Lung (tissue), 12 donors: Measurements from ENCODE around the gene BCL6B. TPM values are rescaled to one million over a fixed set of nuclear protein-coding genes. Genes with fewer than 3 reads are reported as not detected.
A peak's percentile ranks its signal among the peaks of the same experiment; 100 is the strongest.

ENCODE experiments used
- ATAC-seq: fragments of 200-7000 bp; cut with Tn5 transposase; one replicate; pipeline ENCODE4 v1.9.1; 2020; ENCODE audit warnings: moderate number of reproducible peaks; ENCODE audit not compliant: insufficient read depth, low FRiP score
- DNase-seq, 3 donors: peaks; one replicate each; pipeline ENCODE4 v3.0.0-alpha.2; 2013 to 2017
- H3K27ac ChIP-seq, 2 donors: one replicate each; pipeline ENCODE4 v1.5.1; 2013; ENCODE audit warnings: mild to moderate bottlenecking in 2 of 2, moderate library complexity in 2 of 2, control low read depth in 1 of 2, inconsistent platforms in 1 of 2, low read depth in 1 of 2, low read length in 1 of 2
- H3K27me3 ChIP-seq, 3 donors: one replicate each; pipeline ENCODE4 v1.5.1; 2013; ENCODE audit warnings: low read length in 2 of 3; ENCODE audit not compliant: control insufficient read depth in 3 of 3, insufficient read depth in 3 of 3
- H3K36me3 ChIP-seq, 4 donors: one replicate each; pipeline ENCODE4 v1.5.1; 2013; ENCODE audit warnings: low read length in 4 of 4, mild to moderate bottlenecking in 1 of 4, moderate library complexity in 1 of 4; ENCODE audit not compliant: control insufficient read depth in 4 of 4, insufficient read depth in 4 of 4
- H3K4me1 ChIP-seq, 5 donors: one replicate each; pipeline ENCODE4 v1.5.1; 2013; ENCODE audit warnings: low read length in 5 of 5, mild to moderate bottlenecking in 2 of 5, moderate library complexity in 1 of 5; ENCODE audit not compliant: control insufficient read depth in 5 of 5, insufficient read depth in 5 of 5
- H3K4me3 ChIP-seq: one replicate; pipeline ENCODE4 v1.5.1; 2013; ENCODE audit warnings: mild to moderate bottlenecking, control low read depth, moderate library complexity
- H3K9ac ChIP-seq, 2 donors: one replicate each; pipeline ENCODE4 v1.5.1; 2013; ENCODE audit warnings: low read length in 2 of 2, control low read depth in 1 of 2; ENCODE audit not compliant: insufficient read depth in 1 of 2
- H3K9me3 ChIP-seq, 4 donors: one replicate each; pipeline ENCODE4 v1.5.1; 2013; ENCODE audit warnings: low read length in 3 of 4, mild to moderate bottlenecking in 1 of 4, moderate library complexity in 1 of 4; ENCODE audit not compliant: control insufficient read depth in 4 of 4, insufficient read depth in 3 of 4
- CTCF ChIP-seq: IDR thresholded peaks from 2 replicates; pipeline ENCODE4 v1.5.1; 2012; ENCODE audit warnings: mild to moderate bottlenecking; ENCODE audit errors: control extremely low read depth, extremely low read depth
- WGBS, 2 donors: extraction: QIAGEN DNeasy Blood & Tissue Kit; methylation state at CpG; one replicate each; pipeline ENCODE4 v1.1.7; 2013; 5-methylcytosine and 5-hydroxymethylcytosine counted together
- polyA plus RNA-seq, 2 donors: library from polyadenylated mRNA; stranded (reverse); fragments of 200-250 nt; gene quantifications; one replicate each; pipeline ENCODE4 v1.2.1, GENCODE V29; 2013
- total RNA-seq, 2 donors: library from RNA; depleted of rRNA in 1 of 2; stranded (reverse); fragments of >200 nt in 1 of 2; gene quantifications; one replicate each; pipeline ENCODE4 v1.2.1, GENCODE V29; 2014 to 2021
- donor health status: control.
- donor health status: control.
- donor health status: Bipolar disorder and iron deficiency.
- donor health status: healthy.
- donor health status: DM: yes; HTN: yes; CAD: no.

The BCL6B gene
- total and polyA plus RNA-seq, 4 donors: 14.5 to 55.6 (median 15.5) TPM

- no peak overlapping the region for H3K27ac ChIP-seq
- DNase-seq (no peak), ATAC-seq (no peak)
- no peaks in the 10 kb centered on the region for H3K9me3 ChIP-seq
- H3K4me3 ChIP-seq: no peak overlapping the region
- H3K36me3 ChIP-seq: peaks cover 0 to 11% (median 3%) of the 10 kb centered on the region in 4 donors
- H3K27me3 ChIP-seq: no peaks in the 10 kb centered on the region
- 89 to 93% methylated on average over 2 of the region's 2 CpGs for WGBS, 2 donors
- no peak overlapping the region for H3K9ac ChIP-seq
- TF ChIP-seq CTCF: no peak
- H3K4me1 ChIP-seq: peaks cover 0 to 36% (median 10%) of the 10 kb centered on the region in 5 donors
These were observed 12.3 kb upstream of the BCL6B start for GRCh38 chr17:7010523-7010922.

- no peaks in the 10 kb centered on the region for H3K9me3 ChIP-seq
- TF ChIP-seq CTCF: no peak
- H3K27me3 ChIP-seq: no peaks in the 10 kb centered on the region
- DNase-seq (no peak), ATAC-seq (no peak)
- H3K9ac ChIP-seq: peak overlapping the region; percentile 85 to 95
- peaks cover 0 to 45% (median 10%) of the 10 kb centered on the region in 5 donors for H3K4me1 ChIP-seq
- no peak overlapping the region for H3K27ac ChIP-seq
- H3K36me3 ChIP-seq: peaks cover 0 to 8% (median 3%) of the 10 kb centered on the region in 4 donors
- peak overlapping the region; percentile 65 for H3K4me3 ChIP-seq
- WGBS, 2 donors: 39 to 53% methylated on average over 14 of the region's 14 CpGs
These were observed 11.4 kb upstream of the BCL6B start for GRCh38 chr17:7011415-7011814.

- Histone ChIP-seq H3K36me3 (peaks cover 0 to 13% (median 3%) of the 10 kb centered on the region in 4 donors), H3K9me3 (no peaks in the 10 kb centered on the region), H3K4me1 (peaks cover 0 to 50% (median 10%) of the 10 kb centered on the region in 5 donors), H3K27me3 (no peaks in the 10 kb centered on the region), H3K9ac (peak overlapping the region; percentile 85 to 95), H3K27ac (peak overlapping the region; percentile 90 to 95), H3K4me3 (peak overlapping the region; percentile 65)
- ATAC-seq: no peak
- no peak for DNase-seq
- 1 to 2% methylated on average over 6 of the region's 6 CpGs for WGBS, 2 donors
- TF ChIP-seq CTCF: no peak
These were observed 11.0 kb upstream of the BCL6B start for GRCh38 chr17:7011942-7012254.

- 1% methylated on average over 54 to 75 of the region's 75 CpGs for WGBS, 2 donors
- ATAC-seq: peak; percentile 91
- DNase-seq: peak; percentile 97 to 98 (median 98)
- peak overlapping the region; percentile 90 to 95 for H3K27ac ChIP-seq
- peak overlapping the region; percentile 58 for H3K4me3 ChIP-seq
- peak; percentile 44 for TF ChIP-seq CTCF
- H3K36me3 ChIP-seq: peaks cover 0 to 15% (median 4%) of the 10 kb centered on the region in 4 donors
- H3K27me3 ChIP-seq: no peaks in the 10 kb centered on the region
- H3K4me1 ChIP-seq: peaks cover under 1 to 66% (median 15%) of the 10 kb centered on the region in 5 donors
- H3K9ac ChIP-seq: peak overlapping the region; percentile 41 to 95
- H3K9me3 ChIP-seq: no peaks in the 10 kb centered on the region
These were observed 8.4 kb upstream of the BCL6B start for GRCh38 chr17:7014261-7014994.
